ENCODE results near the gene TET1. TPM values are rescaled to one million over a fixed set of nuclear protein-coding genes. Genes with fewer than 3 reads are reported as not detected.

Gene TET1
- total RNA-seq, 2 donors from 2014 or later: 50.8 to 60.5 TPM

DNA sequence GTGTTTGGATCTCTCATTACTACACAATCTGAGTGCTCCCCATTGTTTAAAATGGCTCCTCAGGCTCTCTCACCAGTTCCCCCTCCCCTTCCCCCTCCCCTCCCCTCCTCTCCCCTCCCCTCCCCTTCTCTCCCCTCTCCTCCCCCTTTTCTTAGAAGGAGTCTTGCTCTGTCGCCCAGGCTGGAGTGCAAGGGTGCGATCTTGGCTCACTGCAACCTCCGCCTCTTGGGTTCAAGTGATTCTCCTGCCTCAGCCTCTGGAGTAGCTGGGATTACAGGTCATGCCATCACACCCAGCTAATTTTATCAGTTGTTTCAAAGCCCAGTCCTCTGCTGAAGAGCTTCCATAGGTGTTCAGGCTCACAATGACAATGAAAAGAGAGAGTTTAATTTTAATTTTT is 157.3 kb downstream of the TET1 start:
- no peak overlapping the region for H3K4me3 Mint-ChIP-seq
- no peak overlapping the region for H3K27ac ChIP-seq (ENCODE audit: low read depth, low read length)
- no peak overlapping the region for H3K9ac ChIP-seq (ENCODE audit: extremely low read depth, low read length, poor library complexity, severe bottlenecking)
- H3K4me3 ChIP-seq (ENCODE audit: low read length): no peak overlapping the region
- no peaks in the 10 kb centered on the region for H3K9me3 Mint-ChIP-seq
- peaks cover 5% of the 10 kb centered on the region for H3K4me1 Mint-ChIP-seq
- H3K9me3 ChIP-seq (ENCODE audit: control insufficient read depth, low read length): no peaks in the 10 kb centered on the region
- H3K36me3 ChIP-seq (ENCODE audit: control insufficient read depth, insufficient read depth, low read length): peaks cover under 1% of the 10 kb centered on the region
- H3K4me1 ChIP-seq (ENCODE audit: control insufficient read depth, insufficient read depth, low read length): no peaks in the 10 kb centered on the region
- 89 to 100% methylated on average over 3 of the region's 3 CpGs for WGBS, 2 experiments (ENCODE audit: insufficient coverage in 1 of 2, insufficient read length in 1 of 2)
- no peaks in the 10 kb centered on the region for H3K27me3 Mint-ChIP-seq (ENCODE audit: insufficient read depth)
- TF ChIP-seq, protein P1, sequence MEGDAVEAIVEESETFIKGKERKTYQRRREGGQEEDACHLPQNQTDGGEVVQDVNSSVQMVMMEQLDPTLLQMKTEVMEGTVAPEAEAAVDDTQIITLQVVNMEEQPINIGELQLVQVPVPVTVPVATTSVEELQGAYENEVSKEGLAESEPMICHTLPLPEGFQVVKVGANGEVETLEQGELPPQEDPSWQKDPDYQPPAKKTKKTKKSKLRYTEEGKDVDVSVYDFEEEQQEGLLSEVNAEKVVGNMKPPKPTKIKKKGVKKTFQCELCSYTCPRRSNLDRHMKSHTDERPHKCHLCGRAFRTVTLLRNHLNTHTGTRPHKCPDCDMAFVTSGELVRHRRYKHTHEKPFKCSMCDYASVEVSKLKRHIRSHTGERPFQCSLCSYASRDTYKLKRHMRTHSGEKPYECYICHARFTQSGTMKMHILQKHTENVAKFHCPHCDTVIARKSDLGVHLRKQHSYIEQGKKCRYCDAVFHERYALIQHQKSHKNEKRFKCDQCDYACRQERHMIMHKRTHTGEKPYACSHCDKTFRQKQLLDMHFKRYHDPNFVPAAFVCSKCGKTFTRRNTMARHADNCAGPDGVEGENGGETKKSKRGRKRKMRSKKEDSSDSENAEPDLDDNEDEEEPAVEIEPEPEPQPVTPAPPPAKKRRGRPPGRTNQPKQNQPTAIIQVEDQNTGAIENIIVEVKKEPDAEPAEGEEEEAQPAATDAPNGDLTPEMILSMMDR (conservative IDR thresholded peaks at IDR 0.05): no peak
- H3K36me3 Mint-ChIP-seq (ENCODE audit: low read depth): peaks cover 2% of the 10 kb centered on the region
- no peak overlapping the region for H3K27ac Mint-ChIP-seq
- DNase-seq: no peak
- H3K27me3 ChIP-seq (ENCODE audit: control insufficient read depth, insufficient read depth, low read length, poor library complexity, severe bottlenecking): no peaks in the 10 kb centered on the region

DNA sequence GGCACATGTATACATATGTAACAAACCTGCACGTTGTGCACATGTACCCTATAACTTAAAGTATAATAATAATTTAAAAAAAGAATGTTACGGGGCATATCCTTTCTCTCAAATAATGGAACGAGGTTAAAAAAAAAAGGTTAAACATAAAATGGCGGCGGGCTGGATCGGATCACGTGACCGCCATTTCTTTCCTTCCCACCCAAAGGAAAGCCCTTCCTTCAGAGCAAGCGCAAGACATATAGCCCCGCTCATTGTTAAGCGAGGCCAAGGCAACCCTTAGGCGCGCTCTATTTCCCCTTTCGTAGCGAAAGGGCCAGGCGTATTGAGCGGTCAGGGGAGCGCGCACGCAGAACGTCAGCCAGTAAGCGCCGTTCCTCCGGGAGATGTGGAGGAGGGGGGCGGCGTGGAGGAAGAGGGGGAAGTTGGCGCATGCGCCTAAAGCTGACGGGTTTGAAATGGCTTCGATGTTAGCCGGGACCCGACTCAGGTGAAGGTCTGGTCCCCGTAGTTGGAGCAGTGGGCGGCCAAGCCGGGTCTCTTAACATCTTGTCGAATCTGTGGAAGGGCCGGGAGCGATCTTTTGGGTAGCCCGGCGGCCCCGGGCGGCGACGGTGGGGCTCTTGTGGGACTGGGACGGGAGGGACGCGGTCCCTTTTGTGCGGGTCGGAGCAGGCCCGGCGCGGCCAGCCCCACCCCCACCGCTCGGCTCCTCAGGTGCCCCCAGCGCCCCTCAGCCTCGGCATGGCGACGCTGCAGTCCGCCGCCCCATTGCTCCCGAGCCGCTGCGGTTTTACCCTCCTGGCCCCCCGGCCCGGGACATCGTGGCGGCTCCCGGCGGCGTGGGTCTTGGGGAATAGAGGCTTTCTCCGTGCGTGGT is 160.9 kb downstream of the TET1 start, which contains the start of gene CCAR1:
CCAR1 (plus strand) TSS at position 447 of the 880 bp plus-strand sequence. CDS start 1,266 bp downstream, outside the sequence.
- H3K27me3 ChIP-seq (ENCODE audit: control insufficient read depth, insufficient read depth, low read length, poor library complexity, severe bottlenecking): no peaks in the 10 kb centered on the region
- H3K4me1 ChIP-seq (ENCODE audit: control insufficient read depth, insufficient read depth, low read length): no peaks in the 10 kb centered on the region
- peak within 1 kb of the TSS; percentile 87 for H3K9ac ChIP-seq (ENCODE audit: extremely low read depth, low read length, poor library complexity, severe bottlenecking)
- no peaks in the 10 kb centered on the region for H3K27me3 Mint-ChIP-seq (ENCODE audit: insufficient read depth)
- H3K9me3 ChIP-seq (ENCODE audit: control insufficient read depth, low read length): no peaks in the 10 kb centered on the region
- H3K4me3 ChIP-seq (ENCODE audit: low read length): peak within 1 kb of the TSS; percentile 94
- TF ChIP-seq, protein P1 (conservative IDR thresholded peaks at IDR 0.05): no peak
- no peaks in the 10 kb centered on the region for H3K9me3 Mint-ChIP-seq
- 0% methylated on average over 33 to 70 of the region's 72 CpGs for WGBS, 2 experiments (ENCODE audit: insufficient coverage in 1 of 2, insufficient read length in 1 of 2)
- peaks cover 26% of the 10 kb centered on the region for H3K36me3 Mint-ChIP-seq (ENCODE audit: low read depth)
- peaks cover 29% of the 10 kb centered on the region for H3K36me3 ChIP-seq (ENCODE audit: control insufficient read depth, insufficient read depth, low read length)
- H3K4me3 Mint-ChIP-seq: peak within 1 kb of the TSS; percentile 94
- peak; percentile 98 for DNase-seq
- H3K4me1 Mint-ChIP-seq: peaks cover 6% of the 10 kb centered on the region
- H3K27ac Mint-ChIP-seq: peak within 1 kb of the TSS; percentile 100
- H3K27ac ChIP-seq (ENCODE audit: low read depth, low read length): peak within 1 kb of the TSS; percentile 92

DNA sequence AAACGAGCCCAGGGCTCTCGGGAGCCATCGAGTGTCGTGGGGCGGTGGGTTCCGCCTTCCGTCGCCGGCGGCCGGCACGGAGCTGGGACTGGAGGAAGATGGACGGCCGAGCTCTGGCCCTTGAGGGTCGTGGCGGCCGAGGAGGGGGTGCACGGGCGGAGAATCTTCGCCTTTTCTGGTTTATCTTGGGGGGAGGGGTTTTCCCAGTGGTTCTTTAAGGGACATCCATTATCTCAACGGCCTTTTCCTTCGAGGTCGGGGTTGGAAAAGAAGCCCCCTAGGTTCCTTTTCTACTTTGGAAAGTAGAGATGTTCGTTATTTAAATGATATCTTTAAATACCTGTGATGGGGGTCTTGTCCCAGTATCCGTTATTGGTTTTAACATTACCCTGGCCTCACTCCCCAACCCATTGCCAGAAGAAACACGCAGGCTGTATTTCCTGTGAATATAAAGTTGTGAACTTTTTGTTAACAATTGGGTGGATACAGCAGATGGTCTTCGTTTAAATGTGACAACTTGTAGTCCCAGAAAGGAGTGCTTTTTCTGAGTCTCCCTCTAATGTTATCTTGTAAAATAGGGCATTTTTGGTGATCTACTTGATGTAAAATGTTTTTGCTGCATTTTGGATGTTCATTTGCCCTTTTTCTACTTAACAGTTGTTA is 161.7 kb downstream of the TET1 start:
- no peaks in the 10 kb centered on the region for H3K4me1 ChIP-seq (ENCODE audit: control insufficient read depth, insufficient read depth, low read length)
- H3K4me3 ChIP-seq (ENCODE audit: low read length): peak overlapping the region; percentile 94
- H3K27ac ChIP-seq (ENCODE audit: low read depth, low read length): peak overlapping the region; percentile 92
- peaks cover 35% of the 10 kb centered on the region for H3K36me3 ChIP-seq (ENCODE audit: control insufficient read depth, insufficient read depth, low read length)
- H3K27ac Mint-ChIP-seq: peak overlapping the region; percentile 100
- H3K27me3 Mint-ChIP-seq (ENCODE audit: insufficient read depth): no peaks in the 10 kb centered on the region
- H3K9me3 Mint-ChIP-seq: no peaks in the 10 kb centered on the region
- H3K4me3 Mint-ChIP-seq: peak overlapping the region; percentile 94
- no peaks in the 10 kb centered on the region for H3K9me3 ChIP-seq (ENCODE audit: control insufficient read depth, low read length)
- peaks cover 31% of the 10 kb centered on the region for H3K36me3 Mint-ChIP-seq (ENCODE audit: low read depth)
- TF ChIP-seq, protein P1 (conservative IDR thresholded peaks at IDR 0.05): no peak
- no peak for DNase-seq
- H3K27me3 ChIP-seq (ENCODE audit: control insufficient read depth, insufficient read depth, low read length, poor library complexity, severe bottlenecking): no peaks in the 10 kb centered on the region
- WGBS, 2 experiments (ENCODE audit: insufficient coverage in 1 of 2, insufficient read length in 1 of 2): 0% methylated on average over 5 to 26 of the region's 27 CpGs
- H3K4me1 Mint-ChIP-seq: peaks cover 6% of the 10 kb centered on the region
- H3K9ac ChIP-seq (ENCODE audit: extremely low read depth, low read length, poor library complexity, severe bottlenecking): peak overlapping the region; percentile 87
